Keratinocyte (primary cell): ENCODE measurements around the gene ZMIZ1. TPM values are rescaled to one million over a fixed set of nuclear protein-coding genes. Genes with fewer than 3 reads are reported as not detected.

Source experiments
- DNase-seq: peaks from one replicate; pipeline ENCODE4 v3.0.0-alpha.2; 2011; ENCODE audit warnings: low read depth, missing footprints, low spot score
- FAIRE-seq: peaks from 2 replicates; lab custom pipeline; 2011; peaks lifted over from hg19 to GRCh38; lab: Jason Lieb, UNC
- H2AFZ ChIP-seq: 2 replicates; pipeline ENCODE4 v1.6.0; 2012; ENCODE audit warnings: low read length, control low read depth, inconsistent platforms; ENCODE audit not compliant: control insufficient read depth
- H3K27ac ChIP-seq: 2 replicates; pipeline ENCODE4 v1.5.1; 2011; ENCODE audit warnings: low read length; ENCODE audit not compliant: control insufficient read depth, insufficient read depth
- H3K27me3 ChIP-seq: 3 replicates; pipeline ENCODE4 v1.6.0; 2011; ENCODE audit warnings: low read length; ENCODE audit not compliant: control insufficient read depth, insufficient read depth; ENCODE audit errors: extremely low read depth
- H3K36me3 ChIP-seq, 2 experiments: 2 replicates in 1 of 2; 3 replicates in 1 of 2; pipeline ENCODE4 v1.5.1; 2011; ENCODE audit warnings: low read length in 2 of 2, mild to moderate bottlenecking in 1 of 2; ENCODE audit not compliant: control insufficient read depth in 2 of 2, insufficient read depth in 2 of 2; ENCODE audit errors: extremely low read depth in 1 of 2
- H3K4me1 ChIP-seq: 3 replicates; pipeline ENCODE4 v1.5.1; 2011; ENCODE audit warnings: low read length; ENCODE audit not compliant: control insufficient read depth, insufficient read depth; ENCODE audit errors: extremely low read depth
- H3K4me2 ChIP-seq: 3 replicates; pipeline ENCODE4 v1.6.0; 2011; ENCODE audit warnings: low read depth, low read length; ENCODE audit not compliant: control insufficient read depth, insufficient read depth; ENCODE audit errors: extremely low read depth
- H3K4me3 ChIP-seq, 3 experiments: fragments of 200-600 bp in 1 of 3; sonication (generic) in 1 of 3; 2 replicates in 2 of 3; 3 replicates in 1 of 3; pipeline ENCODE4 v1.5.1; 2011 to 2016; ENCODE audit warnings: low read length in 3 of 3, mild to moderate bottlenecking in 3 of 3, control low read depth in 2 of 3, inconsistent platforms in 1 of 3, low read depth in 1 of 3, mixed read lengths in 1 of 3, mixed run types in 1 of 3, moderate library complexity in 1 of 3; ENCODE audit not compliant: control insufficient read depth in 2 of 3, insufficient read depth in 2 of 3; ENCODE audit errors: extremely low read depth in 1 of 3
- H3K79me2 ChIP-seq: 2 replicates; pipeline ENCODE4 v1.6.0; 2012; ENCODE audit warnings: low read length; ENCODE audit not compliant: control insufficient read depth, insufficient read depth
- H3K9ac ChIP-seq: 3 replicates; pipeline ENCODE4 v1.6.0; 2011; ENCODE audit warnings: low read length; ENCODE audit not compliant: control insufficient read depth, insufficient read depth; ENCODE audit errors: extremely low read depth
- H3K9me1 ChIP-seq: 3 replicates; pipeline ENCODE4 v1.6.0; 2011; ENCODE audit warnings: low read length; ENCODE audit not compliant: control insufficient read depth, insufficient read depth; ENCODE audit errors: extremely low read depth
- H3K9me3 ChIP-seq: 2 replicates; pipeline ENCODE4 v1.5.1; 2012; ENCODE audit warnings: low read depth, low read length; ENCODE audit not compliant: control insufficient read depth
- H4K20me1 ChIP-seq: 3 replicates; pipeline ENCODE4 v1.6.0; 2011; ENCODE audit warnings: low read length; ENCODE audit not compliant: control insufficient read depth, insufficient read depth; ENCODE audit errors: extremely low read depth
- CTCF ChIP-seq, 3 experiments: IDR thresholded peaks in 1 of 3; conservative IDR thresholded peaks in 1 of 3; optimal IDR thresholded peaks in 1 of 3; 2 replicates in 2 of 3; 3 replicates in 1 of 3; pipeline versions ENCODE3 to v1.5.1; 2011; ENCODE audit warnings: low read length in 3 of 3, mild to moderate bottlenecking in 3 of 3, moderate library complexity in 2 of 3, control low read depth in 1 of 3, inconsistent platforms in 1 of 3; ENCODE audit not compliant: insufficient read depth in 2 of 3; ENCODE audit errors: extremely low read depth in 1 of 3
- EZH2 ChIP-seq: IDR thresholded peaks from one replicate; pipeline ENCODE4 v1.6.1; 2012; ENCODE audit warnings: inconsistent platforms, mild to moderate bottlenecking, low read length, moderate library complexity
- dilution Hi-C: fragments of 300-500 bp; cut with MboI; formaldehyde crosslinking; loops from one replicate; pipeline ENCODE4 v1.7.0; 2020; ENCODE audit warnings: low sequenced_read_pairs; ENCODE audit not compliant: extremely low pct_ligation_motif_present
- polyA plus RNA-seq, 5 experiments: library from polyadenylated mRNA; depleted of rRNA in 3 of 5; stranded (reverse) in 3 of 5; stranded (forward) in 1 of 5; unstranded in 1 of 5; fragments of >200 nt; gene quantifications; 1 replicate in 1 of 5; 2 replicates in 3 of 5; 3 replicates in 1 of 5; pipeline versions ENCODE4 v1.2.1 to v1.2.3, GENCODE V29; 2011 to 2012; ENCODE audit warnings: missing spikeins in 2 of 5, low read depth in 1 of 5, low replicate concordance in 1 of 5

Gene ZMIZ1
- polyA plus RNA-seq, 1 donor (not counting 4 experiments of a cell fraction or from before 2014, with no cell fraction given) = 1.8 TPM

- H2AFZ ChIP-seq = no peak overlapping the region
- H3K4me1 ChIP-seq = peaks cover 5% of the 10 kb centered on the region
- TF ChIP-seq CTCF (optimal IDR thresholded peaks at IDR 0.05 in 1 of 3, IDR thresholded peaks at IDR 0.05 in 1 of 3, conservative IDR thresholded peaks at IDR 0.05 in 1 of 3; ENCODE audit: extremely low read depth in 1 of 3, insufficient read depth in 2 of 3, low read length in 3 of 3) (no peak), EZH2 (no peak)
- no peaks in the 10 kb centered on the region for H3K9me3 ChIP-seq
- dilution Hi-C loops = no loop called here
- no peaks in the 10 kb centered on the region for H3K27me3 ChIP-seq
- DNase-seq = no peak
- no peak for FAIRE-seq
- peaks cover 2 to 6% of the 10 kb centered on the region in 2 experiments for H3K36me3 ChIP-seq
- H3K4me2 ChIP-seq = no peak overlapping the region
- no peaks in the 10 kb centered on the region for H3K9me1 ChIP-seq
- H4K20me1 ChIP-seq = no peaks in the 10 kb centered on the region
- no peak overlapping the region for H3K9ac ChIP-seq
- H3K27ac ChIP-seq = no peak overlapping the region
- no peaks in the 10 kb centered on the region for H3K79me2 ChIP-seq
- H3K4me3 ChIP-seq = no peak overlapping the region
These were observed 94.3 kb downstream of the ZMIZ1 start for GRCh38 chr10:79162861-79163665.

- Histone ChIP-seq H2AFZ (no peak overlapping the region), H3K9me1 (no peaks in the 10 kb centered on the region), H3K4me1 (no peaks in the 10 kb centered on the region), H3K27me3 (no peaks in the 10 kb centered on the region), H4K20me1 (no peaks in the 10 kb centered on the region), H3K9me3 (no peaks in the 10 kb centered on the region), H3K79me2 (no peaks in the 10 kb centered on the region), H3K9ac (no peak overlapping the region), H3K4me2 (no peak overlapping the region), H3K27ac (no peak overlapping the region), H3K36me3 (peaks cover 2 to 8% of the 10 kb centered on the region in 2 experiments), H3K4me3 (no peak overlapping the region)
- FAIRE-seq (no peak), DNase-seq (no peak)
- dilution Hi-C loops = no loop called here
- TF ChIP-seq CTCF (optimal IDR thresholded peaks at IDR 0.05 in 1 of 3, IDR thresholded peaks at IDR 0.05 in 1 of 3, conservative IDR thresholded peaks at IDR 0.05 in 1 of 3; ENCODE audit: extremely low read depth in 1 of 3, insufficient read depth in 2 of 3, low read length in 3 of 3) = no peak
These were observed 94.9 kb downstream of the ZMIZ1 start for GRCh38 chr10:79163666-79163975.
